Activated CD4-positive, alpha-beta T cell treated with anti-CD3 and anti-CD28 coated beads for 1 hour (primary cell): ENCODE measurements around the gene ZNF443.
A peak's percentile ranks its signal among the peaks of the same experiment; 100 is the strongest.
"Not testable (repeated sequence)": the region's sequence is repeated elsewhere in the genome, so short reads cannot be mapped to it uniquely, and the experiment has no call there.

Source experiments
- DNase-seq: peaks from one replicate; pipeline ENCODE4 v3.0.0-alpha.2; 2020

ZNF443 gene

DNA sequence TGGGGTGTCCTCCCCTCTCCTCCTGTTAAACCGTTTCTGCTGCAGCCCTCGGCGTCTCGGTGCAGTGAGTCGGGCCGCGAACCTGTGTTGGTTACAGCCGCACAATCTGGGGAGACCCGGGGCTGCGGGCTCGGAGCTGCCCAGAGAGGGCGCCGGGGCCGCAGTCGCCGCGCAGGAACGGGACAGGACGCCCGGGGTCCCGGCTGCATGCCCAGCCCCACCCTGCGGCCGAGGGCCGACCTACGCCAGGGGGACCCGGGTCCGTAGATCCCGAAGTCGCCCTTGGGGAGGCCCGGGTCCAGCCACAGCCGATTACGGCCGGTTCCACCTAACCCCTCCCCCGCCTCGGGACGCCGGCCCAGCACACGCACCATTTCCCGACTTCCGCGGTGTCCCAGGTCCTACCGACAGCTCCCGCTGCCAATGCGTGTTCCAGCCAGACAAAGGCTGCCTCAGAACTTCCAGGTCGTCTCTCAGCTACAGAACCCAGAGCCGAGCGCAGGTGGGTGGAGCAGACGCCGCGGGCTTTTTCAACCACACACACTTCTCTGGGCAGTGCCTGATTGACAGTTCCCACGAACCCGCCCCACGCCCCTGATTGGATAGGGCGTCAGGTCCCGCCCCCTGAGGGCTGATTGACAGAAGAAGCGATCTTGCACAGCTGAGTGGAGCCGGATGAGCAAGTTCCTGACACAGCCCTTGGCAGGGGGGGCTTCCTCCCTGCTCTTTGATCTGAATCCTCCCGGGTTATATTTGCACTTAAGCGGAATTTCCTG lies at the start of gene ZNF443:
Gene ZNF443, minus strand, starts transcription at position 481 of the 776 bp plus-strand sequence. Its CDS starts 107 bp downstream, at position 374.
- peak; percentile 98 for DNase-seq

DNA sequence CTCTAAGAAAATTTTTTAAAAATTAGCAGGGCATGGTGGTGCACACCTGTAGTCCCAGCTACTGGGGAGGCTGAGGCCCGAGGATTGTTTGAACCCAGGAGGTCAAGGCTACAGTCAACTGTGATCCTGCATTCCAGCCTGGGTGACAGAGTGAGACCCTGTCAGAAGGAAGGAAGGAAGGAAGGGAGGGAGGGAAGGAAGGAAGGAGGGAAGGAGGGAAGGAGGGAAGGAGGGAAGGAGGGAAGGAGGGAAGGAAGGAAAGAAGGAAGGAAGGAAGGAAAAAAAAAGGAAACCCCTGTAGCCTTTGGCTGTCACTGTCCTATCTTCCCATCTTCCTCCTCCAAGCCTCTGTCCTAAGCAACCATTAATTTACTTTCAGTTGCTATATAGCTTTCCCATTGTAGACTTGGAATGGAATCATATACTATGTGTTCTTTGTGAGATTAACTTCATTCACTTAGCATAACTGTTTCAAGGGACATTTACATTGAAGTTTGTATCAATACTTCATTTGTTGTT lies 45.5 kb upstream of the ZNF443 start:
- not testable (repeated sequence) for DNase-seq

DNA sequence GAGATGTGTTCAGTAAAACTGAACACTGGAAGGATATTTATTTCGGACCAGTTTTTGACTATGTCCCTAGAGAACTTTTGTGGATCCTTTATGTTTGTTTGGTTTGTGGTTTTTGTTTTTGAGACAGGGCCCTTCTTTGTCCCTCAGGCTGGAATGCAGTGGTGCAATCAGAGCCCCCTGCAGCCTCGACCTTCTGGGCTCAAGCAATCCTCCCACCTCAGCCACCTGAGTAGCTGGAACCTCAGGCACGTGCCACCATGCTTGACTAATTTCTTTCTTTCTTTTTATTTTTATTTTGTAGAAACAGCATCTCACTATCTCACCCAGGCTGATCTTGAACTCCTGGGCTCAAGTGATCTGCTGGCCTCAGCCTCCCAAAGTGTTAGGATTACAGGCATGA lies 44.8 kb upstream of the ZNF443 start:
- DNase-seq, result no peak

DNA sequence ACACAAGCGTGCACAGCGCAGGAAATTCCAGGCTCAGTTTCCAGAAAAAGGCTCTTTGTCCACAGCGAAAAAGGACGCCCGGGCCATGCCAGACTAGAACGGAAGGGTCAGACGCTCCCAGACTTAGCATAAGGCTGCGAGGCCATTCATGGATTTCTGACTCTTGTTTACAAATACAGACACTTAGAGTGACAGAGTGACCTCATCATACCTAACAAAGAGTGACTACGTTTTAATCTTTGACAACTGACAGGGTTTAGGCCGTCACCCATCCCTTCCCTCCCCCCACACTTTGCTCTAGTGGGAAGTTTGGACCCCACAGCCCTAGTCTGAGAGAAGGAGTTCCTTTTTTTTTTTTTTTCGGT lies 44.2 kb upstream of the ZNF443 start:
- no peak for DNase-seq

DNA sequence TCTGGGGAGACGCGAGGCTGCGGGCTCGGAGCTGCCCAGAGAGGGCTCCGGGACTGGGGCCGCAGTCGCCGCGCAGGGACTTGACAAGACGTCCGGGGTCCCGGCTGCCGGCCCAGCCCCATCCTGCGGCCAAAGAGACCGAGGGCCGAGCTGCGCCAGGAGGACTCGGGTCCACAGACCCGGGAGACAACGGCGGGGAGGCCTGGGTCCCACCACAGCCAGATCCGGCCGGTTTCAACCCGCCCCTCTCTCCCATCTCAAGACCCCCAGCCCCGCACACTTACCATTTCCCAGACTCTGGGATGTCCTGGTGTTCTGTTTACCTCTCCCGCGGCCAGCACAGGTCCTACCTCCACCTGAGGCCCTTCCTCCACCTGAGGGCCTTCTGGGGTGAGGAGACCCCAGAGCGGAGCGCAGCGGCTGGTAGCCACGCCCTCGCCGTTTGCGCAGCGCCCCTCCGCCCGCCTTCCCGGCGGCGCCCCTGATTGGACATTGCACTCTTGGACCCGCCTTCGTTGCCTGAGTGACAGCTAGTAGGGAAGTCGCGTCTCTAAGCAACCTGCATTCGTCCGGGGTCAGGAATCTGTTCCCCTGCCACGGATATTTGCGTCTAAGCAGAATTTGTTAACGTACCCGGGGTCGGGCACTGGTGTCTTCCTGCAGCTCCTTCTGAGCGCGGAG lies 43.7 kb upstream of the ZNF443 start, which contains the start of gene ZNF709:
Gene ZNF709, minus strand, starts transcription at position 446 of the 681 bp plus-strand sequence. Its CDS starts 159 bp downstream, at position 287.
- peak; percentile 80 for DNase-seq

DNA sequence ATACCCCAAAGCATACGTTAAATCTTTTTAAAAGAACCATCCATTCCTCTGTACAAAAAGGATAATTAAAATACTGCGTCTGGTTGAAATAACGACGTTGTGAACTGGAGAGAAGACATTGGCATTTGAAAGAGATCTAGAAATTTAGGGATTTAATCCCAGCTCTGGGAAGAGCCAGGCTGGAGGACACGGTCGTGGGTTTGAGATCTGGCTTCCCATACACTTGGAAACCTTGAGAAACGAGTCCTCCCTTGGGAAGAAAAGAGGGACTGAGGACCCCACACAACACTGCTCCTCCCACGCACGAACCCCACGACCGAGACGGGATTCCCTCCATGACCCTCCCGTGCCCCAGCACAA lies 43.2 kb upstream of the ZNF443 start:
- no peak for DNase-seq

DNA sequence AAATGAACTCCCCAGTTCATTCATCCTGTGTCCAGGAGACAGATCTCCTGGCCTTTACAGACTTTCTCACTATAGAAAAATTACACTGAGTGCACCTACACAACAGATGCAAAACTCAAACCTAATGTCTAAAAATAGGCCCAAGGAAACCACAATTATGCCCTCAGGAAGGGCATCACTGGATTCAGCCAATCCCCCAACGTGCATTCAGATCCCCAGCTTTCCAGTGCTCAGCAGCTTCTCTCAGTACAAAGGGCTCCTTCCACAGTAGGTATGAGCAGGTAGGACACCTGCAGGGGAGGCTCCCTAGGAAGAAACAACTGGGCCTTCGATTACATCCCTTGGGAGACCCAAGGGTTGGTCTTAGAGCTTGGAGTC lies 41.7 kb upstream of the ZNF443 start:
- DNase-seq, result no peak

DNA sequence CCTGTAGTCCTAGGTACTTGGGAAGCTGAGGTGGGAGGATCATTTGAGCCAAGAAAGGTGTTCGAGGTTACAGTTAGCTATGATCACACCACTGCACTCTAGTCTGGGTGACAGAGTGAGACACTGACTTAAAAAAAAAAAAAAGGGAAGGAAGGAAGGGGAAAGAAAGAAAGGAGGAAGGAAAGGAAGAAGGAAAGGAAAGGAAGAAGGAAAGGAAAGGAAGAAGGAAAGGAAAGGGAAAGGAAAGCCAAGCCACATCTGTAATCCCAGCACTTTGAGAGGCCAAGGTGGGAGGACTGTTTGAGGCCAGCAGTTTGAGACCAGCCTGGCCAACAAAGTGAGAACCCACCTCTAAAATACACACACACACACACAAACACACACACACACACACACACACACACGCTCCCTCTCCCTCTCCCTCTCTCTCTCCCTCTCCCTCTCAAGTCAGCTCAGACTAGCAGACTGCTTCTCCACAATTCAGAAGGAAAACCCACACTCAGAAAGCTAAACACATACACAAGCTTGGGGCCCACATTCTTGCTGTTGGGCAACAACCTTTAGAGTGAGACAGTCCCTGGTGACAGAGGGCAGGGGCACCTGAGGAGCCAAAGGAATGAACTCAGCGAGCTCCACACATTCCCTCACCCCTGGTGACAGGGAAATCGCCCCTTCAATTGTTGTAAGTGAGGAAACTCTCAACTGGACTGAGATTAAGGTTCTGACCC lies 41.1 kb upstream of the ZNF443 start:
- no peak for DNase-seq

DNA sequence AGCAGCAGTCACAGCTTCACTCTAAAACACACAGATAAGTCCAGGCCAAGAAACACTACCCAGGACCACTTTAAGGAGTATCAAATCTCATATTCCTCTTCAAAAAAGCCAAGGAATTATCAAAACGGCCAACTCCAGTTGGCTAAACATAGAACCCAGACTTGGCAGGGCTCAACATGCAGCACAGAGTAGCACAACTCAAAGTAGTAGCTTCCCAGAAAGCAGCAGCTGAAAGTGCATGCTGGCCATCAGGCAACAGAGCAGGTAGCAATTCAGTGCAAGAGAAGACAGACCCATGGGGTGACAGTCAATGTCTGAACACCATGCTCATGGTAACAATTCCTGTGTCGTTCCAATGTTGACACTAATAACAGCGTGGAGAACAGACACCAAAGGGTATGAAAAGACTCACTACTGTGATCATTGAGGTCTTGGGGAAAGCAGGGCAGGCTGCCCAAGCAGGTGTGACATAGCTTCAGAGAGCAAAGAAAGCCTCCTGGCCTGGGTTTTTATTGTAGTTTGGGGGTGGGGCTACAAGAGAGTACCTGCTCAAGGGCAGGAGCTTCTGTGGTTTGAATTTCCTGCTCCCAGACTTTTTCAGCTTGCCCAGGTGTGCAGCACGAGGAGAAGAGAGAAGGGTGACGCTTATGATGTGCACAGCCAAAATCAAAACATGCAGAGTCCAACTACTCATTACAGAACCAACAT lies 37.6 kb upstream of the ZNF443 start:
- DNase-seq, result no peak

DNA sequence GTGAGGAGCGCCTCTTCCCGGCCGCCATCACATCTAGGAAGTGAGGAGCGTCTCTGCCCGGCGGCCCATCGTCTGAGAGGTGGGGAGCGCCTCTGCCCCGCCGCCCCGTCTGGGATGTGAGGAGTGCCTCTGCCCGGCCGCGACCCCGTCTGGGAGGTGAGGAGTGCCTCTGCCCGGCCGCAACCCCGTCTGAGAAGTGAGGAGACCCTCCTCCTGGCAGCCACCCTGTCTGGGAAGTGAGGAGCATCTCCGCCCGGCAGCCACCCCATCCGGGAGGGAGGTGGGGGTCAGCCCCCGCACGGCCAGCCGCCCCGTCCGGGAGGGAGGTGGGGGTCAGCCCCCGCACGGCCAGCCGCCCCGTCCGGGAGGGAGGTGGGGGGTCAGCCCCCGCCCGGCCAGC lies 26.8 kb upstream of the ZNF443 start:
- not testable (repeated sequence) for DNase-seq

DNA sequence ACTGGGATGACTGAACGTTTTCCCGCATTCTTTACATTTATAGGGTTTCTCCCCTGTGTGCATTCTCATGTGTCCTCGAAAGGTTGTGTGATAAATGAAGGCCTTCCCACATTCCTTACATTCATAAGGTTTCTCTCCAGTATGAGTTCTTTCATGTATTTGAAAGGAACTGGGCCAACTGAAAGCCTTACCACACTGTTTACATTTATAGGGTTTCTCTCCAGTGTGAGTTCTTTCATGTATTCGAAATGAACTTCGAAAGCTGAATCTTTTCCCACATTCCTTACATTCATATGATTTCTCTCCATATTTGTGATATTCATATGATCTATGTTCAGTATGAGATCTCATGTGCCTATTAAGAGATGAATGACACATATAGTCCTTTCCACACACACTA lies 24.4 kb upstream of the ZNF443 start:
- no peak for DNase-seq

DNA sequence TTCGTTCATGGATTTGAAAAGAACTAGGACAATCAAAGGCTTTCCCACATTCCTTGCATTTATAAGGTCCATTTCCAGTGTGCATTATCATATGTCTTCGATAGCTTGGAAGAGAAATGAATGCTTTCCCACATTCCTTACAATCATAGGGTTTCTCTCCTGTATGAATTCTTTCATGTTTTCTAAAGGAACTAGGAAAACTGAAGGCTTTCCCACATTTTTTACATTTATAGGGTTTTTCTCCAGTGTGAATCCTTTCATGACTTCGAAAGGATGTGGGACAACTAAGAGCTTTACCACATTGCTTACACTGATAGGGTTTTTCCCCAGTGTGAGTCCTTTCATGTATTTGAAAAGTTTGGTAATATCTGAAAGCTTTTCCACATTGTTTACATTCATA lies 23.9 kb upstream of the ZNF443 start:
- DNase-seq, result no peak

DNA sequence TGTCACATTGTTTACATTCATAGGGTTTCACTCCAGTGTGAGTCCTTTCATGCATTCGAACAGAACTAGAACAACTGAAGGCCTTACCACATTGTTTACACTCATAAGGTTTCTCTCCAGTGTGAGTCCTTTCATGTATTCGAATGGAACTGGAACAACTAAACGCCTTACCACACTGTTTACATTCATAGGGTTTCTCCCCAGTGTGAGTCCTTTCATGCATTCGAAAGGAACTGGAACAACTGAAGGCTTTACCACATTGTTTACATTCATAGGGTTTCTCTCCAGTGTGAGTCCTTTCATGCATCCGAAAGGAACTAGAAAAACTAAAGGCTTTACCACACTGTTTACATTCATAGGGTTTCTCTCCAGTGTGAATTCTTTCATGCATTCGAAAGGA lies 23.3 kb upstream of the ZNF443 start:
- DNase-seq, result not testable (repeated sequence)

DNA sequence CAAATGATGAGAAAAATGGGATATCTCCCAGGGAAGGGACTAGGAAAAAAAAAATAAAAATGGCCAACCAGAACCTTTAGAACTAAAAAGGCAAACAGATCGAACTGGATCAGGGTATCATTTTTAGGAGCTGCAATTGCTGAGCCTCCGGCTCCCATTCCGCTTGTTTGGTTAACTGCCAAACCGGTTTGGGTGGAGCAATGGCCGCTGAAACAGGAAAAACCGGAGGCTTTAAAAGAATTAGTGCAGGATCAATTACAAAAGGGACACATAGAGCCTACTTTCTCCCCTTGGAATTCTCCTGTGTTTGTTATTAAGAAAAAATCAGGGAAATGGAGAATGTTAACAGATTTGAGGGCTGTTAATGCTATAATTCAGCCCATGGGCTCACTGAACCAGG lies 12.7 kb upstream of the ZNF443 start:
- no peak for DNase-seq

DNA sequence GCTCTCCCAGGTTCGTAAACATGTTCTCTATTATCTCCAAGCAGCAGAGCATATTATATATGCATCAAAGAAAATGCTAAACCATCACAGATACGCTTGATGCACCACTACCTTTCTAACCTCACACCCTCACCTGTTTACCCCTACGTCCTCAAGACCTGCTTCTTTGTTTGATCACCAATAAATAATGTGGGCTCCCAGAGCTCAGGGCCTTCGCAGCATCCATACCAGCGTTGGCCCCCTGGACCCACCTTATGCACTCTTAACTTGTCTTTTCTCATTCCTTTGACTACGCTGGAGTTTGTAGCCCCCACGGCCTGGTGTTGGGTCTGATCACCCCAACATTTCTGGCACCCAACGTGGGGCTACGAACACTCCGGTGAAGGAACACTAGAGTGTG lies 10.0 kb upstream of the ZNF443 start:
- no peak for DNase-seq

DNA sequence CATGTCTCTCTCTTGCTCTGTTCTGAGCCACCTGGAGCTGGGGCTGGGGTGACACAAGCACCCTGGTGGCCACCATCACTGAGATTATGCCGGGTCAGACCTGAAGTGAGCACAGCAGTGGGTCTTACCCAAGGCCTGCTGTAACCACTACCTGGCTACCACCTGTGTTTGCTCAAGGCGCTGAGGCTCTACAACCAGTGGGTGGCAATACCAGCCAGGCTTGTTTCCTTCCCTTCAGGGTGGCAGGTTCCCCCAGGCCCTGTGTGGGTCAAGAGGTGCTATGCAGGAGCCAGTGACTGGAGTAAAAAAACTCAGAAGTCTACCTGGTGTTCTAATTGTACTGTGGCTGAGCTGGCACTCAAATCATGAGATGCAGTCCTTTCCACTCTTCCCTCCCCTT lies 8.0 kb upstream of the ZNF443 start:
- no peak for DNase-seq

DNA sequence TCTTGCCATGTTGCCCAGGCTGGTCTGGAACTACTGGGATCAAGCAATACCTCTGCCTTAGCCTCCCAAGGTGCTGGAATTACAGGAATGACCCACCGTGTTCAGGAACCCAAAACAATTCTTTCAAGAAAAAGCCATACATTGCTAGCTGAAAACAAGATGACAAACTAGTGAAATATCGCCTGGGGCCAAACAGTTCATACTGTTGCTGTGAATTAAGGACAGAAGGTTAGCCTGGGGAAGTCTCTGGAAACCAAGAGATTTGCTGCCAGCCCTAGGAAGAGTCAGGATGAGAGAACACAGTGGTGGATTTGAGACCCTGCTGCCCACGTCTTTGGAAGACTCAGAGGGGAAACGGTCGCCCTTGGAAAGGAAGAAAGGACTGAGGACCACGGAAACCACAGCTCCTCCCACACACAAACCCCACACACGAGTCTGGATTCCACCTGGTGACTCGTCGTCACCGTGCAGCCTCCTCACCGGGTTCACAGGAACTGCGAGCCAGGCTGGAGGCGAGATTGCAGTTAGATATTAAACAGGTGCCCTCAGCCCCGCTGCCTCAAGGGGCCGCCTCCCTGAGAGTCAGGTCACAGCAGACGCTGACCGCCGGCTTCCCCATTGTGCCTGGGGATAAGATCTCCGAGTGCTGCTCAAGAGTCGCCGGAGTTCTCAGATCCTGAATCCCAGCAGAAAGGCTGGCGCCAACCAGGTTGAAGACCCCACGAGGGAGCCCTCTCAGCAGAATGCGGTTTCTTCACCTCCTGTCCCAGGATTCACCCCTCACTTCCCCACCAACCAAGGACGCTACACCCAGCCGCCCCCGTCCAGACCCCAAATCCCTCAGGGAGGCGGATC lies 908 bp downstream of the ZNF443 start:
- DNase-seq, result peak; percentile 10

DNA sequence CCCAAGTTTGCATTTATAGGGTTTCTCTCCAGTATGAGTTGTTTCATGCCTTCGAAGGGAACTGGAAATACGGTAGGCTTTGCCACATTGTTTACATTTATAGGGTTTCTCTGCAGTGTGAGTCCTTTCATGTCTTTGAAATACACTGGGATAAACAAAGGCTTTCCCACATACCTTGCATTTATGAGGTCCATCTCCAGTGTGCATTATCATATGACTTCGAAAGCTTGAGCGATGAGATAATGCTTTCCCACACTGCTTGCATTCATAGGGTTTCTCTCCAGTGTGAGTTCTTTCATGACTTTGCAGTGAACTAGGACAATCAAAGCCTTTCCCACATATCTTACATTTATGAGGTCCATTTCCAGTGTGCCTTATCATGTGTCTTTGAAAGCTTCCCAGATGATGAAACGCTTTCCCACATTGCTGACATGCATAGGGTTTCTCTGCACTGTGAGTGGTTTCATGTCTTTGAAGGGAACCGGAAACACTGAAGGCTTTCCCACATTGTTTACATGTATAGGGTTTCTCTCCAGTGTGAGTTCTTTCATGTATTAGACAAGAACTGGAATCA lies 10.0 kb downstream of the ZNF443 start:
- DNase-seq, result not testable (repeated sequence)

DNA sequence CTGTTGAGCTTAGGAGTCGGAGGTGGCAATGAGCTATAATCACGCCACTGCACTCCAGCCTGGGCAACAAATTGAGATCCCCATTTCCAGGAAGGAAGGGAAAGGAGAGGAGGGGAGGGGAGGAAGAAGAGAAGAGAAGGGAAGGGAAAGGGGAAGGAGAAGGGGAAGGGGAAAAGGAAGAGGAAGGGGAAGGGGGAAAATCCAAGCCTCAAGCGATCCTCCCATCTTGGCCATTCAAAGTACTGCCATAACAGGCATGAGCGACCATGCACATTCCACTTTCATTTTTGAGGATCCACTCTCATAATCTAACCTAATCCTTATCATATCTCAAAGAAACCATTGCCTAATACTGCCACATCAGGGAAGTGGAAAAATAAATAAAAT lies 14.9 kb downstream of the ZNF443 start:
- no peak for DNase-seq

DNA sequence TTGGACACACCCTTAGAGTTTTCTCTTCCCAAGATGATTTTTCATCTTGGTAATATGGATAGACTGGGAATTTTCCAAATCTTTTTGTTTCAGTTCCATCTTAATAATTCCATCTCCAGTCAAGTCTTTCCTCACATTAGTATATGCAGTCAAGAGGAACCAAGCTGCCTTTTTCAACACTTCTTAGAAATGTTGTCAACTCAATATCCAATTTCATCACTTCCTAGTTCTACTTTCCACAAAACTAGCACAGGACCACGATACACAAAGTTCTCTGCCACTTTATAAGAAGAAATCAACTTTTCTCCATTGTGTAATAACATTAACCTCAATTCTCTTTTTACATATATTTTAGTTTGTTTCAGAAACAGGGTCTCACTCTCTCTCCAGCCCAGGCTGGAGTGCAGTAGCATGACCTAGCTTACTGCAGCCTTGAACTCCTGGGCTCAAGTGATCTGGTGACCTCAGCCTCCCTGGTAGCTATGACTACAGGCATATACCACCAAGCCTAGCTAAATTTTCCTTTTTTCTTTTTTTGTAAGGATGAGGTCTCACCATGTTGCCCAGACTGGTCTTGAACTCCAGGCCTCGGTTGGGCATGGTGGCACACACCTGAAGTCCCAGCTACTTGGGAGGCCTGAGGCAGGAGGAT lies 15.5 kb downstream of the ZNF443 start:
- DNase-seq, result no peak

DNA sequence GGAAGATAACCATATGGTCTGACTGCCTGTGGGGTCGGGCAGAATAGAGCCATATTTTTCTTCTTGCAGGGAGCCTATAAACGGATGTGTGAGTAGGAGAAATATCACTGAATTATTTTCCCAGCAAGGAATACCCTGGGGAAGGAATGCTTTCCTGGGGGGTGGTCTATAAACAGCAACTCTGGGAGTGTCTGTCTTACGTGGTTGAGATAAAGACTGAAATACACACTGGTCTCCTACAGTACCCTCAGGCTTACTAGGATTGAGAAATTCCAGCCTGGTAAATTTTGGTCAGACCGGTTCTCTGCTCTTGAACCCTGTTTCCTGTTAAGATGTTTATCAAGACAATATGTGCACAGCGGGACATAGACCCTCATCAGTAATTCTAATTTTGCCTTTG lies 23.5 kb downstream of the ZNF443 start:
- DNase-seq, result not testable (repeated sequence)
